HCT116 (cell line): ENCODE results near the gene SLCO2A1. TPM values are rescaled to one million over a fixed set of nuclear protein-coding genes. Genes with fewer than 3 reads are reported as not detected.

ENCODE experiments used
- ATAC-seq: fragments of 200-7000 bp; cut with Tn5 transposase; 2 replicates; pipeline ENCODE4 v1.9.1; 2020; ENCODE audit warnings: mild to moderate bottlenecking, moderate library complexity
- BruUV-seq: library from RNA; stranded (reverse); fragments of 400-500 nt; replicated peaks from 2 replicates; lab custom pipeline; 2021; lab: Mats Ljungman, UMichigan
- CTCF ChIA-PET: fragments of 300-600 bp; sonication (Branson Sonifier 250); formaldehyde crosslinking; loops from one replicate; lab custom pipeline; 2021; ENCODE audit warnings: antibody characterized with exemption; lab: Charles Lee
- POLR2A ChIA-PET: fragments of 300-600, 350-600 bp; sonication (Branson Sonifier 250); formaldehyde crosslinking; loops from one replicate; lab custom pipeline; 2021; ENCODE audit warnings: antibody characterized with exemption; lab: Charles Lee
- RAD21 ChIA-PET, 2 experiments: fragments of 300-600 bp; sonication (Branson Sonifier 250); formaldehyde crosslinking; loops; one replicate each; lab custom pipeline; 2023; ENCODE audit warnings: low total read pairs in 2 of 2; ENCODE audit not compliant: uncharacterized antibody in 2 of 2, unreplicated experiment in 2 of 2, low non-redundant PET in 1 of 2; lab: Charles Lee
- DNase-seq: peaks from one replicate; pipeline ENCODE4 v3.0.0-alpha.2; 2010; ENCODE audit warnings: low read depth, low spot score
- H2AFZ ChIP-seq: fragments of 200-600 bp; shearing (Covaris generic), sonication (generic); 2 replicates; pipeline ENCODE4 v1.6.1; 2017; ENCODE audit warnings: low read depth, mixed run types, mixed read lengths, antibody characterized with exemption, low read length; ENCODE audit not compliant: poor library complexity, severe bottlenecking
- H3K27ac ChIP-seq: 2 replicates; pipeline ENCODE4 v1.5.1; 2012; ENCODE audit warnings: low read depth, low read length
- H3K27me3 ChIP-seq: fragments of 200-600 bp; sonication (generic); 2 replicates; pipeline ENCODE4 v1.6.1; 2016; ENCODE audit warnings: mixed run types, low read length, mixed read lengths; ENCODE audit not compliant: insufficient read depth
- H3K36me3 ChIP-seq, 2 experiments: fragments of 200-500 bp in 1 of 2; fragments of 200-600 bp in 1 of 2; sonication (Bioruptor generic) in 1 of 2; sonication (generic) in 1 of 2; 2 replicates each; pipeline versions ENCODE4 v1.5.1 to v1.6.1; 2014 to 2016; ENCODE audit warnings: low read length in 2 of 2, inconsistent platforms in 1 of 2, mixed read lengths in 1 of 2, mixed run types in 1 of 2; ENCODE audit not compliant: insufficient read depth in 2 of 2, control insufficient read depth in 1 of 2
- H3K4me1 ChIP-seq, 2 experiments: fragments of 200-600 bp in 1 of 2; sonication (generic) in 1 of 2; 2 replicates each; pipeline versions ENCODE4 v1.5.1 to v1.6.1; 2012 to 2017; ENCODE audit warnings: low read length in 2 of 2, inconsistent platforms in 1 of 2, mild to moderate bottlenecking in 1 of 2, mixed read lengths in 1 of 2, mixed run types in 1 of 2, moderate library complexity in 1 of 2; ENCODE audit not compliant: insufficient read depth in 2 of 2, control insufficient read depth in 1 of 2
- H3K4me2 ChIP-seq: fragments of 200-600 bp; sonication (generic); 2 replicates; pipeline ENCODE4 v1.6.1; 2017; ENCODE audit warnings: mixed run types, low read length, mixed read lengths
- H3K4me3 ChIP-seq, 2 experiments: fragments of 200-600 bp in 1 of 2; sonication (generic) in 1 of 2; replicated peaks in 1 of 2; 2 replicates each; pipeline ENCODE4 v1.5.1; 2011 to 2016; ENCODE audit warnings: low read length in 2 of 2, control low read depth in 1 of 2, low read depth in 1 of 2, mild to moderate bottlenecking in 1 of 2, mixed read lengths in 1 of 2, mixed run types in 1 of 2
- H3K79me2 ChIP-seq: fragments of 200-600 bp; sonication (generic); 2 replicates; pipeline ENCODE4 v1.6.1; 2017; ENCODE audit warnings: mild to moderate bottlenecking, mixed run types, low read length, moderate library complexity, mixed read lengths; ENCODE audit not compliant: insufficient read depth
- H3K9ac ChIP-seq: fragments of 200-600 bp; sonication (generic); 2 replicates; pipeline ENCODE4 v1.6.1; 2016; ENCODE audit warnings: low read length, mixed read lengths
- H3K9me2 ChIP-seq: fragments of 200-600 bp; sonication (generic), shearing (Covaris generic); 2 replicates; pipeline ENCODE4 v1.6.1; 2017; ENCODE audit warnings: mixed run types, mild to moderate bottlenecking, moderate library complexity; ENCODE audit not compliant: insufficient read depth
- H3K9me3 ChIP-seq, 2 experiments: fragments of 200-500 bp in 1 of 2; fragments of 200-600 bp in 1 of 2; sonication (Bioruptor generic) in 1 of 2; sonication (generic) in 1 of 2; 2 replicates each; pipeline ENCODE4 v1.6.1; 2014 to 2017; ENCODE audit warnings: low read length in 2 of 2, mixed read lengths in 2 of 2, inconsistent platforms in 1 of 2, low read depth in 1 of 2, mild to moderate bottlenecking in 1 of 2, mixed run types in 1 of 2, moderate library complexity in 1 of 2; ENCODE audit not compliant: control insufficient read depth in 1 of 2, insufficient read depth in 1 of 2
- H4K20me1 ChIP-seq: fragments of 200-600 bp; sonication (generic), shearing (Covaris generic); 2 replicates; pipeline ENCODE4 v1.6.1; 2017; ENCODE audit warnings: mixed run types, mild to moderate bottlenecking, moderate library complexity; ENCODE audit not compliant: insufficient read depth
- CEBPB ChIP-seq: IDR thresholded peaks from 2 replicates; pipeline ENCODE4 v1.6.1; 2012; ENCODE audit warnings: low read depth
- CTCF ChIP-seq, 3 experiments: fragments of 200-600 bp in 1 of 3; sonication (generic) in 1 of 3; IDR thresholded peaks in 2 of 3; conservative IDR thresholded peaks in 1 of 3; 2 replicates each; pipeline ENCODE4 v1.5.1; 2012 to 2017; ENCODE audit warnings: low read depth in 2 of 3, low read length in 2 of 3, antibody characterized with exemption in 1 of 3, borderline replicate concordance in 1 of 3, control low read depth in 1 of 3, mild to moderate bottlenecking in 1 of 3, mixed read lengths in 1 of 3, mixed run types in 1 of 3, moderate library complexity in 1 of 3; ENCODE audit not compliant: insufficient read depth in 1 of 3
- POLR2A ChIP-seq: IDR thresholded peaks from 2 replicates; pipeline ENCODE4 v1.7.0; 2011; ENCODE audit warnings: borderline replicate concordance; ENCODE audit not compliant: insufficient read depth, insufficient read length; ENCODE audit errors: extremely low read depth
- ZBTB33 ChIP-seq: IDR thresholded peaks from 2 replicates; pipeline ENCODE4 v1.6.1; 2011; ENCODE audit warnings: mild to moderate bottlenecking, low read length, moderate library complexity; ENCODE audit not compliant: insufficient replicate concordance; ENCODE audit errors: extremely low read depth
- ZFX ChIP-seq: fragments of 450-650 bp; IDR thresholded peaks from 2 replicates; pipeline ENCODE4 v1.6.1; 2017
- intact Hi-C: fragments of 100-400 bp; cut with micrococcal nuclease; formaldehyde crosslinking; loops from 2 replicates; pipeline ENCODE4 v1.10.0; 2022
- total RNA-seq: library from RNA; stranded (reverse); gene quantifications from one replicate; pipeline ENCODE4 v1.2.1, GENCODE V29; 2021; ENCODE audit not compliant: unreplicated experiment

The SLCO2A1 gene
- total RNA-seq, 1 experiment from 2014 or later = 0.52 TPM

DNA sequence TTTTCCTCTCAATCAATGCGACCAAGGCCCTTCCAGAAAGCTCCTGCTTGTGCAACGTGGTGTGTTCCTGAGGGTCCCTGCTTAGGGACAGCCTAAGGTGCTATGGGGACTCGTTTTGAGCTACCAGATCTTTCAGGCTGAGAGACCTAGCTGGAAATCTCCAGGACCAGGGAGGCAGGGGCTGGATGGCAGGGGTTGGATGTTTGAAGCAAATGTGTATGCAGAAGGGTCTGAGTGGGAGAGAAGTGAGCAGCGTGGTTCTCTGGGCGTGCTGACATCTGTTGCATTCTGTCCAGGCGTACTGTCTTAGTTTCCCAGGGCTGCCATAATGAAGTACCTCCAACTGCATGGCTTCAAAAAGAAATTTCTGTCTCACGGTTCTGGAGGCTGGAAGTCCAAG lies 31.7 kb upstream of the SLCO2A1 start:
- no peaks in the 10 kb centered on the region for H3K36me3 ChIP-seq
- H3K79me2 ChIP-seq = no peaks in the 10 kb centered on the region
- H3K9me2 ChIP-seq = no peaks in the 10 kb centered on the region
- no peak overlapping the region for H3K4me3 ChIP-seq
- no peak for TF ChIP-seq ZBTB33
- TF ChIP-seq CEBPB = no peak
- no peak for TF ChIP-seq CTCF (IDR thresholded peaks at IDR 0.05 in 2 of 3, conservative IDR thresholded peaks at IDR 0.05 in 1 of 3; ENCODE audit: borderline replicate concordance in 1 of 3, insufficient read depth in 1 of 3, low read depth in 2 of 3, low read length in 2 of 3)
- no peak for TF ChIP-seq ZFX
- TF ChIP-seq POLR2A = no peak
- intact Hi-C loops = no loop called here
- RAD21 ChIA-PET = no interaction called here
- H3K9ac ChIP-seq = no peak overlapping the region
- no peak overlapping the region for H2AFZ ChIP-seq
- CTCF ChIA-PET = interaction anchor here (1.4 kb wide), 1 partner anchor 1331 kb away, joined by 3 read pairs; no protein-coding TSS in a partner anchor
- H3K4me2 ChIP-seq = no peak overlapping the region
- no peaks in the 10 kb centered on the region for H3K9me3 ChIP-seq
- POLR2A ChIA-PET = no interaction called here
- H3K4me1 ChIP-seq = peaks cover 0 to 7% of the 10 kb centered on the region in 2 experiments; a peak in 2 of 4 replicates
- DNase-seq = no peak
- H3K27me3 ChIP-seq = no peaks in the 10 kb centered on the region
- H4K20me1 ChIP-seq = no peaks in the 10 kb centered on the region
- H3K27ac ChIP-seq = no peak overlapping the region
- BruUV-seq = no TSS peak
- ATAC-seq = no peak
